ENCODE results near the gene HMGN3. TPM values are rescaled to one million over a fixed set of nuclear protein-coding genes. Genes with fewer than 3 reads are reported as not detected.

The HMGN3 gene
- total RNA-seq, 1 experiment from 2014 or later, result 183 TPM

GRCh38 chr6:79188107-79188506, 46.4 kb downstream of the HMGN3 start:
- H3K4ac ChIP-seq (ENCODE audit: low read depth, low read length), result no peak overlapping the region
- H3K56ac ChIP-seq (ENCODE audit: insufficient read length, low read depth, low read length), result no peak overlapping the region
- H3K23me2 ChIP-seq (ENCODE audit: insufficient read length, low read depth, low read length, poor library complexity, severe bottlenecking), result no peaks in the 10 kb centered on the region
- H3T11ph ChIP-seq (ENCODE audit: low read length), result no peak overlapping the region
- Mint-ChIP-seq H3K27me3 (ENCODE audit: low read depth) (no peaks in the 10 kb centered on the region; the same call in 1 of the 2 replicates), H3K36me3 (ENCODE audit: insufficient read depth in 1 of 3, low read depth in 3 of 3) (peaks cover 14 to 21% (median 19%) of the 10 kb centered on the region in 3 experiments), H3K4me1 (peaks cover 8 to 11% of the 10 kb centered on the region in 2 experiments), H3K4me3 (no peak overlapping the region), H3K9me3 (peaks cover 14 to 16% of the 10 kb centered on the region in 2 experiments), H3K27ac (no peak overlapping the region)
- H3K18ac ChIP-seq (ENCODE audit: insufficient read length, low read depth, low read length), result no peak overlapping the region
- no peak overlapping the region for H2AFZ ChIP-seq (ENCODE audit: low read length)
- H2AK5ac ChIP-seq (ENCODE audit: insufficient read length, low read length), result no peak overlapping the region
- peaks cover 18% of the 10 kb centered on the region for H3K9me3 ChIP-seq (ENCODE audit: control insufficient read depth, low read depth, low read length)
- no peak for TF ChIP-seq CTCF (conservative IDR thresholded peaks at IDR 0.05)
- no peak overlapping the region for H2BK12ac ChIP-seq (ENCODE audit: insufficient read length, low read depth, low read length)
- H3K79me1 ChIP-seq (ENCODE audit: insufficient read depth, low read depth, low read length, poor library complexity, severe bottlenecking), result no peaks in the 10 kb centered on the region
- H3K23ac ChIP-seq (ENCODE audit: insufficient read length, low read depth, low read length), result no peak overlapping the region
- H3K4me1 ChIP-seq (ENCODE audit: insufficient read depth, low read length), result no peaks in the 10 kb centered on the region
- H3K4me2 ChIP-seq (ENCODE audit: insufficient read depth, insufficient read length, low read length), result no peak overlapping the region
- H2BK20ac ChIP-seq (ENCODE audit: low read depth, low read length, poor library complexity, severe bottlenecking), result no peak overlapping the region
- WGBS (ENCODE audit: extremely low coverage, insufficient read length, low lambda C conversion rate), result no CpG with 5 or more reads among the region's 2 CpGs
- H3K9ac ChIP-seq (ENCODE audit: extremely low read depth, insufficient read length, low read length), result no peak overlapping the region
- H2BK5ac ChIP-seq (ENCODE audit: insufficient read length, low read length), result no peak overlapping the region
- H2BK120ac ChIP-seq (ENCODE audit: low read depth, low read length, poor library complexity, severe bottlenecking), result no peak overlapping the region
- H3K27me3 ChIP-seq (ENCODE audit: insufficient read depth, low read length), result no peaks in the 10 kb centered on the region
- H4K91ac ChIP-seq (ENCODE audit: insufficient read length, low read depth, low read length), result no peak overlapping the region
- H3K79me2 ChIP-seq (ENCODE audit: insufficient read depth, low read length), result no peaks in the 10 kb centered on the region
- H4K8ac ChIP-seq (replicated peaks; ENCODE audit: insufficient read length, low read depth, low read length), result no peak overlapping the region
- no peak overlapping the region for H3K27ac ChIP-seq (ENCODE audit: insufficient read length, low read depth, low read length)
- DNase-seq, result no peak
- no peaks in the 10 kb centered on the region for H4K20me1 ChIP-seq (ENCODE audit: control insufficient read depth, insufficient read depth, insufficient read length)
- H2BK15ac ChIP-seq (ENCODE audit: low read depth, low read length), result no peak overlapping the region
- H4K5ac ChIP-seq (ENCODE audit: insufficient read length, low read depth, low read length), result no peak overlapping the region
- no peak overlapping the region for H3K14ac ChIP-seq (ENCODE audit: insufficient read depth, low read length)

Measured in H9 (cell line).